KMS-11 (cell line): ENCODE data around the gene ERC2.

Experiments
- H2AFZ ChIP-seq: fragments of 200-600 bp; sonication (generic); 2 replicates; pipeline ENCODE4 v1.6.1; 2016; ENCODE audit warnings: antibody characterized with exemption, mixed run types, low read depth
- H3K27ac ChIP-seq: fragments of 200-600 bp; sonication (generic); 2 replicates; pipeline ENCODE4 v1.6.1; 2016; ENCODE audit warnings: mild to moderate bottlenecking, mixed run types
- H3K27me3 ChIP-seq: fragments of 200-600 bp; sonication (generic); 2 replicates; pipeline ENCODE4 v1.6.1; 2017; ENCODE audit warnings: mild to moderate bottlenecking, low read depth, mixed run types, moderate library complexity; ENCODE audit not compliant: insufficient read depth
- H3K36me3 ChIP-seq: fragments of 200-600 bp; sonication (generic); 2 replicates; pipeline ENCODE4 v1.6.1; 2017; ENCODE audit warnings: mild to moderate bottlenecking, mixed run types; ENCODE audit not compliant: insufficient read depth
- H3K4me1 ChIP-seq: fragments of 200-600 bp; sonication (generic); 2 replicates; pipeline ENCODE4 v1.6.1; 2016; ENCODE audit warnings: mild to moderate bottlenecking, low read depth, mixed run types; ENCODE audit not compliant: poor library complexity, severe bottlenecking
- H3K4me2 ChIP-seq: fragments of 200-600 bp; sonication (generic); 2 replicates; pipeline ENCODE4 v1.7.0; 2016; ENCODE audit warnings: mild to moderate bottlenecking, mixed run types
- H3K4me3 ChIP-seq: fragments of 200-600 bp; sonication (generic); IDR thresholded peaks from 2 replicates; pipeline ENCODE4 v1.6.1; 2017; ENCODE audit warnings: low read depth, low read length, mixed read lengths; ENCODE audit not compliant: insufficient read depth
- H3K79me2 ChIP-seq: fragments of 200-600 bp; sonication (generic); 2 replicates; pipeline ENCODE4 v1.6.1; 2016; ENCODE audit warnings: low read depth, mixed run types; ENCODE audit not compliant: insufficient read depth
- H3K9ac ChIP-seq: fragments of 200-600 bp; sonication (generic); 2 replicates; pipeline ENCODE4 v1.6.1; 2016; ENCODE audit warnings: mild to moderate bottlenecking, mixed run types
- H4K20me1 ChIP-seq: fragments of 200-600 bp; sonication (generic); 2 replicates; pipeline ENCODE4 v1.6.1; 2016; ENCODE audit warnings: mild to moderate bottlenecking, mixed run types; ENCODE audit not compliant: insufficient read depth
- CTCF ChIP-seq: fragments of 200-600 bp; sonication (generic); conservative IDR thresholded peaks from 2 replicates; pipeline ENCODE4 v1.6.1; 2017; ENCODE audit warnings: low read depth, mild to moderate bottlenecking, antibody characterized with exemption, low read length, moderate library complexity, mixed read lengths

The ERC2 gene

GRCh38 chr3:55818485-55818884, 649.8 kb downstream of the ERC2 start:
- Histone ChIP-seq H3K4me1 (no peaks in the 10 kb centered on the region), H3K27me3 (no peaks in the 10 kb centered on the region), H2AFZ (no peak overlapping the region), H3K4me3 (no peak overlapping the region), H3K27ac (no peak overlapping the region), H3K79me2 (no peaks in the 10 kb centered on the region), H3K4me2 (no peak overlapping the region), H4K20me1 (no peaks in the 10 kb centered on the region), H3K9ac (no peak overlapping the region), H3K36me3 (no peaks in the 10 kb centered on the region)
- TF ChIP-seq CTCF: no peak

- Histone ChIP-seq H3K79me2 (no peaks in the 10 kb centered on the region), H3K36me3 (no peaks in the 10 kb centered on the region), H3K4me3 (no peak overlapping the region), H3K27ac (no peak overlapping the region), H4K20me1 (no peaks in the 10 kb centered on the region), H3K27me3 (no peaks in the 10 kb centered on the region), H3K9ac (no peak overlapping the region), H3K4me2 (no peak overlapping the region), H2AFZ (no peak overlapping the region), H3K4me1 (no peaks in the 10 kb centered on the region)
- TF ChIP-seq CTCF: no peak
These were observed 651.3 kb downstream of the ERC2 start for GRCh38 chr3:55816794-55817576.

- no peaks in the 10 kb centered on the region for H4K20me1 ChIP-seq
- no peaks in the 10 kb centered on the region for H3K79me2 ChIP-seq
- H3K4me3 ChIP-seq: no peak overlapping the region
- H2AFZ ChIP-seq: no peak overlapping the region
- no peaks in the 10 kb centered on the region for H3K27me3 ChIP-seq
- no peaks in the 10 kb centered on the region for H3K36me3 ChIP-seq
- no peak overlapping the region for H3K4me2 ChIP-seq
- no peaks in the 10 kb centered on the region for H3K4me1 ChIP-seq
- no peak overlapping the region for H3K9ac ChIP-seq
- no peak for TF ChIP-seq CTCF
- no peak overlapping the region for H3K27ac ChIP-seq
These were observed 653.0 kb downstream of the ERC2 start for GRCh38 chr3:55815262-55815661.

- H3K4me2 ChIP-seq: no peak overlapping the region
- no peak overlapping the region for H3K9ac ChIP-seq
- H3K27ac ChIP-seq: no peak overlapping the region
- H3K4me1 ChIP-seq: no peaks in the 10 kb centered on the region
- H3K27me3 ChIP-seq: no peaks in the 10 kb centered on the region
- TF ChIP-seq CTCF: no peak
- no peak overlapping the region for H2AFZ ChIP-seq
- no peaks in the 10 kb centered on the region for H3K36me3 ChIP-seq
- H3K79me2 ChIP-seq: no peaks in the 10 kb centered on the region
- H4K20me1 ChIP-seq: no peaks in the 10 kb centered on the region
- H3K4me3 ChIP-seq: no peak overlapping the region
These were observed 654.8 kb downstream of the ERC2 start for GRCh38 chr3:55813268-55814097.
